GM12878 (cell line): ENCODE measurements around the gene ADGRV1. TPM values are rescaled to one million over a fixed set of nuclear protein-coding genes. Genes with fewer than 3 reads are reported as not detected.
A peak's percentile ranks its signal among the peaks of the same experiment; 100 is the strongest.

Experiments
- ATAC-seq: fragments of 200-7000 bp; cut with Tn5 transposase; 3 replicates; pipeline ENCODE4 v1.9.1; 2020; ENCODE audit warnings: mild to moderate bottlenecking, moderate library complexity
- BruUV-seq: library from RNA; stranded (reverse); fragments of 400-500 nt; replicated peaks from 2 replicates; lab custom pipeline; 2021; lab: Mats Ljungman, UMichigan
- CTCF ChIA-PET: fragments of 300-600 bp; sonication (Branson Sonifier 250); formaldehyde crosslinking; extraction: SDS; loops from one replicate; lab custom pipeline; 2021; ENCODE audit warnings: inconsistent platforms; lab: Yijun Ruan, JAX
- POLR2A ChIA-PET: fragments of 350-600 bp; formaldehyde crosslinking; extraction: SDS; loops from one replicate; lab custom pipeline; 2021; ENCODE audit warnings: inconsistent platforms; lab: Charles Lee
- RAD21 ChIA-PET: fragments of 300-600 bp; sonication (Branson Sonifier 250); formaldehyde crosslinking; loops from one replicate; lab custom pipeline; 2023; ENCODE audit warnings: antibody characterized with exemption; ENCODE audit not compliant: unreplicated experiment; lab: Charles Lee
- SMC1A ChIA-PET: fragments of 300-600 bp; sonication (Branson Sonifier 250); formaldehyde crosslinking; loops from one replicate; lab custom pipeline; 2023; ENCODE audit not compliant: unreplicated experiment, uncharacterized antibody; lab: Charles Lee
- DNase-seq: peaks from one replicate; pipeline ENCODE4 v3.0.0-alpha.2; 2011; ENCODE audit warnings: low read depth, low spot score
- FAIRE-seq: peaks from 3 replicates; lab custom pipeline; 2011; peaks lifted over from hg19 to GRCh38; lab: Jason Lieb, UNC
- H2AFZ ChIP-seq: 2 replicates; pipeline ENCODE4 v1.6.0; 2011; ENCODE audit warnings: low read depth, low read length, control low read depth; ENCODE audit not compliant: control insufficient read depth
- H3K27ac ChIP-seq: 2 replicates; pipeline ENCODE4 v1.5.1; 2011; ENCODE audit warnings: control low read depth; ENCODE audit not compliant: control insufficient read depth, insufficient read depth
- H3K27me3 ChIP-seq, 2 experiments: replicated peaks in 1 of 2; 2 replicates each; pipeline versions ENCODE4 v1.6.0 to v1.6.1; 2011; ENCODE audit warnings: low read length in 1 of 2; ENCODE audit not compliant: control insufficient read depth in 2 of 2, insufficient read depth in 2 of 2
- H3K36me3 ChIP-seq, 2 experiments: 2 replicates each; pipeline ENCODE4 v1.5.1; 2011; ENCODE audit warnings: low read length in 1 of 2; ENCODE audit not compliant: control insufficient read depth in 2 of 2, insufficient read depth in 2 of 2
- H3K4me1 ChIP-seq: 2 replicates; pipeline ENCODE4 v1.6.1; 2011; ENCODE audit warnings: mild to moderate bottlenecking, low read length, moderate library complexity, mixed read lengths; ENCODE audit not compliant: control insufficient read depth, insufficient read depth
- H3K4me2 ChIP-seq: 2 replicates; pipeline ENCODE4 v1.6.0; 2011; ENCODE audit warnings: control low read depth; ENCODE audit not compliant: control insufficient read depth, insufficient read depth
- H3K4me3 ChIP-seq: fragments of 200-600 bp; sonication (generic); 2 replicates; pipeline ENCODE4 v1.5.1; 2016
- H3K79me2 ChIP-seq: 2 replicates; pipeline ENCODE4 v1.6.0; 2011; ENCODE audit warnings: low read length; ENCODE audit not compliant: control insufficient read depth, insufficient read depth
- H3K9ac ChIP-seq: 2 replicates; pipeline ENCODE4 v1.8.0; 2011; ENCODE audit warnings: low read length, control low read depth, mixed read lengths; ENCODE audit not compliant: control insufficient read depth, insufficient read depth
- H3K9me3 ChIP-seq: replicated peaks from 3 replicates; pipeline ENCODE4 v1.5.1; 2011; ENCODE audit warnings: mild to moderate bottlenecking, low read length; ENCODE audit not compliant: control insufficient read depth, insufficient read depth
- H4K20me1 ChIP-seq: 2 replicates; pipeline ENCODE4 v1.6.0; 2011; ENCODE audit not compliant: control insufficient read depth, insufficient read depth
- RAD21 ChIP-seq: IDR thresholded peaks from 2 replicates; pipeline ENCODE4 v1.6.1; 2011; ENCODE audit warnings: mild to moderate bottlenecking, low read depth, low read length, moderate library complexity; ENCODE audit not compliant: insufficient read depth
- SMC3 ChIP-seq: IDR thresholded peaks from 2 replicates; pipeline ENCODE4 v1.6.1; 2011; ENCODE audit warnings: low read length, improper control_type of control experiment, borderline replicate concordance
- ZBTB4 ChIP-seq: fragments of 450-650 bp; formaldehyde crosslinking; IDR thresholded peaks from 2 replicates; pipeline ENCODE4 v1.4.0; 2022; ENCODE audit warnings: mild to moderate bottlenecking, moderate library complexity
- WGBS: methylation state at CpG from one replicate; pipeline ENCODE4 v1.1.6; 2016; ENCODE audit warnings: low lambda C conversion rate; ENCODE audit not compliant: insufficient replicate concordance, insufficient coverage; ENCODE audit errors: missing lambda C conversion rate; 5-methylcytosine and 5-hydroxymethylcytosine counted together
- in situ Hi-C: fragments of 300-500 bp; cut with MboI; formaldehyde crosslinking; loops from 9 replicates; pipeline ENCODE4 v1.14.3; 2018; ENCODE audit warnings: mixed read lengths
- intact Hi-C: fragments of 100-400 bp; cut with micrococcal nuclease; formaldehyde crosslinking; loops from one replicate; pipeline ENCODE4 v1.14.2; 2022; ENCODE audit not compliant: unreplicated experiment
- polyA plus RNA-seq, 11 experiments: library from polyadenylated mRNA; depleted of rRNA in 4 of 11; unstranded in 6 of 11; stranded (reverse) in 5 of 11; fragments of >200 nt; fragmentation: Nextera tagmentation in 4 of 11; fragmentation: Illumina TruSeq in 1 of 11; extraction: Ambion mirVana in 4 of 11; extraction: Trizol in 1 of 11; gene quantifications; 1 replicate in 1 of 11; 2 replicates in 10 of 11; pipeline versions ENCODE4 v1.2.1 to v1.2.3, GENCODE V29; 2011 to 2016; ENCODE audit warnings: inconsistent platforms in 2 of 11, missing spikeins in 2 of 11, low read depth in 1 of 11
- total RNA-seq, 4 experiments: library from RNA; depleted of rRNA in 3 of 4; stranded (reverse); fragments of >200 nt in 3 of 4; fragmentation: Illumina TruSeq in 1 of 4; extraction: Trizol in 1 of 4; gene quantifications; 2 replicates each; pipeline versions ENCODE4 v1.2.1 to v1.2.3, GENCODE V29; 2013 to 2021
- TF ChIP-seq, protein P1 (sequence below), 3 experiments: IDR thresholded peaks in 2 of 3; conservative IDR thresholded peaks in 1 of 3; 2 replicates each; pipeline ENCODE4 v1.5.1; 2011; ENCODE audit warnings: low read depth in 3 of 3, low read length in 3 of 3, mild to moderate bottlenecking in 3 of 3, control low read depth in 2 of 3, moderate library complexity in 2 of 3, inconsistent platforms in 1 of 3, mixed read lengths in 1 of 3; ENCODE audit not compliant: control insufficient read depth in 2 of 3, insufficient read depth in 1 of 3; ENCODE audit errors: extremely low read depth in 1 of 3

ADGRV1 gene
- total and polyA plus RNA-seq, 10 of the 15 experiments (the other 5 are each of a cell fraction or from before 2014, with no cell fraction given): 0.04 to 8.1 (median 0.16) TPM; not detected in 1

DNA sequence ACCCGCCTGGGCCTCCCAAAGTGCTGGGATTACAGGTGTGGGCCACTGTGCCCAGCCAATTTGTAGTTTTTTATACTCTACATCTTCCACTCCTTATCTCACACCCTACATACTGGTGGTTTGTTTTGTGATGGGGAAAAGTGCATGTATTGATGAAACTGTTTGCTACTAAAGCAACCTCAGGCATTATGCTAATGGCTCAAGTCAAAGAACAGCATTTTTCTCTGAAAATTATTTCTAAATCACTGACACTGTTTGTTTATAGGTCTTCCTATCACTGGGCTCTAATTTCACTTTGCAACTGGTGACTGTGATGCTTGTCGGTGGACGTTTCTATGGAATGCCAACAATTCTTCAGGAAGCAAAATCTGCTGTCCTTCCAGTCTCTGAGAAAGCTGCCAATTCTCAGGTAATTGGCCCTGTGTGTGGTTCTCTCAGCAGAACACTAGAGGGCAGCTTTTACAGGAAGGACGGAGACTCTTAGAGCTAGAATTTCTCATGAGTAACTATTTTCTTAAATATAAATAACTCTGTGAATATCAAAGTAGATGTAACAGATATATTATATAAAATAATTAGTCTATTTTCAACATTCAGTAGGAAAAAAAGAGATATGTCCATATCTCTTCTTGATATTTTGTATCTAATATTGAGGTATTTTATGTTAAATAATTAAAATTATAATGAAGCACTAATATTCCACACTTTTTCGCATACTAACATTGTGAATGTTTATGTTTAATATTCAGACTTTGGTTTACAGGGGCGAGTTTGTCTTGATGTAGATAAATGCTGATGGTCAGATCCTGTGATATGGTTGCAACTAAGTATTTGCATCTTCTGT is 244.1 kb downstream of the ADGRV1 start:
- Histone ChIP-seq H3K9ac (no peak overlapping the region), H3K9me3 (no peaks in the 10 kb centered on the region), H3K4me1 (no peaks in the 10 kb centered on the region), H3K27me3 (no peaks in the 10 kb centered on the region), H3K27ac (no peak overlapping the region), H3K36me3 (no peaks in the 10 kb centered on the region), H3K4me2 (no peak overlapping the region), H3K4me3 (no peak overlapping the region), H3K79me2 (no peaks in the 10 kb centered on the region), H4K20me1 (no peaks in the 10 kb centered on the region), H2AFZ (no peak overlapping the region)
- no peak for TF ChIP-seq ZBTB4
- TF ChIP-seq, protein P1, sequence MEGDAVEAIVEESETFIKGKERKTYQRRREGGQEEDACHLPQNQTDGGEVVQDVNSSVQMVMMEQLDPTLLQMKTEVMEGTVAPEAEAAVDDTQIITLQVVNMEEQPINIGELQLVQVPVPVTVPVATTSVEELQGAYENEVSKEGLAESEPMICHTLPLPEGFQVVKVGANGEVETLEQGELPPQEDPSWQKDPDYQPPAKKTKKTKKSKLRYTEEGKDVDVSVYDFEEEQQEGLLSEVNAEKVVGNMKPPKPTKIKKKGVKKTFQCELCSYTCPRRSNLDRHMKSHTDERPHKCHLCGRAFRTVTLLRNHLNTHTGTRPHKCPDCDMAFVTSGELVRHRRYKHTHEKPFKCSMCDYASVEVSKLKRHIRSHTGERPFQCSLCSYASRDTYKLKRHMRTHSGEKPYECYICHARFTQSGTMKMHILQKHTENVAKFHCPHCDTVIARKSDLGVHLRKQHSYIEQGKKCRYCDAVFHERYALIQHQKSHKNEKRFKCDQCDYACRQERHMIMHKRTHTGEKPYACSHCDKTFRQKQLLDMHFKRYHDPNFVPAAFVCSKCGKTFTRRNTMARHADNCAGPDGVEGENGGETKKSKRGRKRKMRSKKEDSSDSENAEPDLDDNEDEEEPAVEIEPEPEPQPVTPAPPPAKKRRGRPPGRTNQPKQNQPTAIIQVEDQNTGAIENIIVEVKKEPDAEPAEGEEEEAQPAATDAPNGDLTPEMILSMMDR (IDR thresholded peaks at IDR 0.05 in 2 of 3, conservative IDR thresholded peaks at IDR 0.05 in 1 of 3; ENCODE audit: control insufficient read depth in 2 of 3, extremely low read depth in 1 of 3, insufficient read depth in 1 of 3, low read depth in 3 of 3, low read length in 3 of 3): peak; percentile 62 to 75 (median 74)
- peak; percentile 53 for TF ChIP-seq RAD21
- peak; percentile 48; the same call in 1 of the 2 replicates for TF ChIP-seq SMC3
- ChIA-PET POLR2A (no interaction called here), SMC1A (interaction anchor here (1.1 to 1.8 kb wide), 3 partner anchors 63 to 617 kb away, joined by 3 to 12 read pairs (median 8); no protein-coding TSS in a partner anchor), RAD21 (interaction anchor here (0.7 to 1.6 kb wide), 5 partner anchors 63 to 616 kb away, joined by 3 to 15 read pairs (median 4); no protein-coding TSS in a partner anchor), CTCF (interaction anchor here (0.8 to 2.7 kb wide), 16 partner anchors 9 to 617 kb away, joined by 3 to 13 read pairs (median 3); no protein-coding TSS in a partner anchor)
- 13% methylated on average over 6 of the region's 6 CpGs for WGBS
- in situ Hi-C loops (no loop called here), intact Hi-C loops (loop anchor here (5.0 kb wide), 1 partner anchor 615 kb away; no protein-coding TSS in a partner anchor)
- FAIRE-seq: peak; percentile 94
- no peak for DNase-seq
- no TSS peak for BruUV-seq
- ATAC-seq: peak; percentile 85
